ENCODE results near the gene LRP1B.

The LRP1B gene

DNA sequence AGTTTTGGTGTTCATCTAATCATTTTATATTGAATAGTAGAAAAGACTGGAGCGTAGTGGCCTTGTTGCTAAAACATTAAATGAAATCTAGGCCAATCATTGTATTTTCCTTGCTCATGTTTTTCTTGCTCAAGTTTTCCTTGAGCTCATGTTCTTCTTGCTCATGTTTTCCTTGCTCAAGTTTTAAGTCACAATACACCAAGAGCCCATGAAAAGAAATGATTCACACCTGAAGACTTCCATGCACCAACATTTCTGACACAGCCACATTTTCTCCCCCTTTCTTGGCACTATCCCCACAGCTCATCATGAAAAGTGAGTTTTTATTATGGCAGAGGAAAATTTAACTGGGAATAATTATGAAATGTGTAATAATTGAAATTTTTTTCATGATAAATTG, 92.0 kb downstream of the LRP1B start:
- Histone ChIP-seq H3K27ac (no peak overlapping the region), H3K9me3 (no peaks in the 10 kb centered on the region), H3K36me3 (no peaks in the 10 kb centered on the region), H3K27me3 (no peaks in the 10 kb centered on the region), H3K4me3 (ENCODE audit: low read depth in 1 of 2, low read length in 1 of 2) (no peak overlapping the region), H3K4me1 (ENCODE audit: control insufficient read depth in 1 of 2, insufficient read depth in 1 of 2, low read depth in 1 of 2, low read length in 1 of 2) (no peaks in the 10 kb centered on the region)
- TF ChIP-seq, protein P1, sequence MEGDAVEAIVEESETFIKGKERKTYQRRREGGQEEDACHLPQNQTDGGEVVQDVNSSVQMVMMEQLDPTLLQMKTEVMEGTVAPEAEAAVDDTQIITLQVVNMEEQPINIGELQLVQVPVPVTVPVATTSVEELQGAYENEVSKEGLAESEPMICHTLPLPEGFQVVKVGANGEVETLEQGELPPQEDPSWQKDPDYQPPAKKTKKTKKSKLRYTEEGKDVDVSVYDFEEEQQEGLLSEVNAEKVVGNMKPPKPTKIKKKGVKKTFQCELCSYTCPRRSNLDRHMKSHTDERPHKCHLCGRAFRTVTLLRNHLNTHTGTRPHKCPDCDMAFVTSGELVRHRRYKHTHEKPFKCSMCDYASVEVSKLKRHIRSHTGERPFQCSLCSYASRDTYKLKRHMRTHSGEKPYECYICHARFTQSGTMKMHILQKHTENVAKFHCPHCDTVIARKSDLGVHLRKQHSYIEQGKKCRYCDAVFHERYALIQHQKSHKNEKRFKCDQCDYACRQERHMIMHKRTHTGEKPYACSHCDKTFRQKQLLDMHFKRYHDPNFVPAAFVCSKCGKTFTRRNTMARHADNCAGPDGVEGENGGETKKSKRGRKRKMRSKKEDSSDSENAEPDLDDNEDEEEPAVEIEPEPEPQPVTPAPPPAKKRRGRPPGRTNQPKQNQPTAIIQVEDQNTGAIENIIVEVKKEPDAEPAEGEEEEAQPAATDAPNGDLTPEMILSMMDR (IDR thresholded peaks at IDR 0.05) = no peak

DNA sequence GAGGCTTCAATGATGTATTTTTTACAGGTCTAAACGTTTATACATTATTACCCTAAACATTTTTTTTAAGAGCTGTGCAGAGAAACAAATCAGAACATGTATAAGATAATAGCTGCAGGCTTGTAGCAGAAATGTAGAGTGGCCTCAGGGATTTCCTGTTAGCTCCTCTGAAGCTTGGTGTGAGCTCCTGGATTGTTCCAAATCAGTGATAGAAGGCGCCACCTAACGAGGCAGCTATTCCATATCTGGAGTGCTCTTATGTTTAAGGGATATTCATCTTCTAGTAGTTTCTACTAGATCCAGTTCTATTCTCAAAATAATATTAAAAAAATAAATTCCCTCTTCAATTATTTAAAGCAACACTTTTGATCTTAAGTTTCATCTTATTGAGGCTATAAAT, 93.1 kb downstream of the LRP1B start:
- H3K27ac ChIP-seq = no peak overlapping the region
- H3K36me3 ChIP-seq = no peaks in the 10 kb centered on the region
- no peaks in the 10 kb centered on the region for H3K9me3 ChIP-seq
- H3K4me1 ChIP-seq (ENCODE audit: control insufficient read depth in 1 of 2, insufficient read depth in 1 of 2, low read depth in 1 of 2, low read length in 1 of 2) = no peaks in the 10 kb centered on the region
- TF ChIP-seq, protein P1 (IDR thresholded peaks at IDR 0.05) = no peak
- no peaks in the 10 kb centered on the region for H3K27me3 ChIP-seq
- no peak overlapping the region for H3K4me3 ChIP-seq (ENCODE audit: low read depth in 1 of 2, low read length in 1 of 2)

DNA sequence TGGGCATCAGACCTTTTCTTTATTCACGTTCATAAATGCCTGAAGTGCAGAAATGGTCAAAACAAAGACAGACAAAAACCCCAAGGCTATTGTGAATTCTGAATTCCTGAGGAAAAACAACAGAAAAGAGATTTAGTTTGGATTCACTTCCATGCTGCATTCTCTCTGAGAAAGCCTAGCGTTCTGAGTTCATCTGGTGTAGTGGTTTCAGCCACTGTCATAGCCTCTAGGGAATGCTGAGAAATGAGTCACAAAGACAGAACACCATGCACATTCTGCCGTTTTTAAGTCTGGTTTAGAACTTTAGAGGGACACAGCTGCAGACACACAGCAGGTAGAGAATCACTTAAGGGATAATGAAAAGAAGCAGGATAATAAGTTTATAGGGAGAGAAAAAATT, 93.8 kb downstream of the LRP1B start:
- Histone ChIP-seq H3K36me3 (no peaks in the 10 kb centered on the region), H3K27me3 (no peaks in the 10 kb centered on the region), H3K4me1 (ENCODE audit: control insufficient read depth in 1 of 2, insufficient read depth in 1 of 2, low read depth in 1 of 2, low read length in 1 of 2) (no peaks in the 10 kb centered on the region), H3K9me3 (no peaks in the 10 kb centered on the region), H3K27ac (no peak overlapping the region), H3K4me3 (ENCODE audit: low read depth in 1 of 2, low read length in 1 of 2) (no peak overlapping the region)
- TF ChIP-seq, protein P1 (IDR thresholded peaks at IDR 0.05) = no peak

DNA sequence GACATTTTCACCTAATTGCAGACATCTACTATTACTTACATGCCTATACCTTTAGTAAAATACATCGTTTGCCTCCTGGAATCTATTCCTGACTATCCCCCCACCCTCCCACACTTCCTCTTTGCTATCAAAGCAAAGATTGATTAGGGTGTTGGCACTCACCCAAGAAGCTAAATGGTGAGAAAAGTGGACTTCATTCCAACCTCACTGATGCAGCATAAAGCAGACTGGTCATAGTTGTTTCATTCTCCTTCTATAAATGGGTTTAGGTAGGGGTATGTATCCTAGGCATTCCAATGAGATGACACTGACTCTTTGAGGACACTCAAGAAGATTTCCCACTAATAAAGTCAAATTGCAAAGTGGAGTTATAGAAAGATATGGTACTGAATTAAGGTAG, 97.4 kb downstream of the LRP1B start:
- Histone ChIP-seq H3K4me3 (ENCODE audit: low read depth in 1 of 2, low read length in 1 of 2) (no peak overlapping the region), H3K4me1 (ENCODE audit: control insufficient read depth in 1 of 2, insufficient read depth in 1 of 2, low read depth in 1 of 2, low read length in 1 of 2) (no peaks in the 10 kb centered on the region), H3K9me3 (no peaks in the 10 kb centered on the region), H3K36me3 (no peaks in the 10 kb centered on the region), H3K27me3 (no peaks in the 10 kb centered on the region), H3K27ac (no peak overlapping the region)
- TF ChIP-seq, protein P1 (IDR thresholded peaks at IDR 0.05) = no peak

DNA sequence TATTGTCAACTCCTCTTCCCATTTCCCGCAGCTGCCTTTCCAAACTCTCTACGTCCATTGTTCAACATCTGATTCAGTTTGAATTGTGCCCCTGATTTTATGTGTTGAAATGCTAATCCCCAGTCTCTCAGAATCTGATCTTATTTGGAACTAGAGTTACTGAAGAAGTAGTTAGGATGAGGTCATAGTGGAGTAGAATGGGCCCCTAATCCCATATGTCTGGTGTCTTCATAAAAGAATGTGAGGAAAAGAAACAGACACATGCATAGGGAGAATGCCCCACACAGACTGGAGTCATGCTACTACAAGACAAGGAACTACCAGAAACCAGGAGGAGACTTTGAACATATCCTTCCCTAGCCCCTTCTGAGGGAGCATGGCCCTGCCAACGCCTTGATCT, 99.2 kb downstream of the LRP1B start:
- Histone ChIP-seq H3K36me3 (no peaks in the 10 kb centered on the region), H3K27ac (no peak overlapping the region)
- TF ChIP-seq, protein P1 (IDR thresholded peaks at IDR 0.05) = no peak

DNA sequence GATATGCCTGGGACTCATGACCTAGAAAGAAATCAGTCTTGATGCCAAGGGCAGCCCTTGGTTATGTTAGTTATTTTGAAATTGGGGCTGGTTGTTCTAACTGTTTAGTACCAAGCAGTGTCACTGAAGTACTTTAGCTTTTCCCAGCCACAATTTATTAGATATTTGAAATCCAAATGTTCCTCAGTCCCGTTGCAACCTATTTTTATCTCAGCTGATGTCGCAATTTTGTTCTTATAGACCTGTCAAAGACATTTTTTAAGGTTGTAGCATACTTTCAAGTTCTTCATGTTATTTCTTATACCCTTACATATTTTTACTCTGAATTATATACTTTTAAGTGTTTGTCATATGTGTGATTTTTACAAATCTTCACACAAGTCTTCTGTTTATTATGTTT, 100.1 kb downstream of the LRP1B start:
- no peaks in the 10 kb centered on the region for H3K36me3 ChIP-seq
- TF ChIP-seq, protein P1 (IDR thresholded peaks at IDR 0.05) = no peak
- no peak overlapping the region for H3K4me3 ChIP-seq (ENCODE audit: low read depth in 1 of 2, low read length in 1 of 2)
- H3K9me3 ChIP-seq = no peaks in the 10 kb centered on the region
- no peak overlapping the region for H3K27ac ChIP-seq
- no peaks in the 10 kb centered on the region for H3K4me1 ChIP-seq (ENCODE audit: control insufficient read depth in 1 of 2, insufficient read depth in 1 of 2, low read depth in 1 of 2, low read length in 1 of 2)
- H3K27me3 ChIP-seq = no peaks in the 10 kb centered on the region

More for the DNA sequence above, 99.2 kb downstream of the LRP1B start:
- Histone ChIP-seq H3K9me3 (no peaks in the 10 kb centered on the region), H3K27me3 (no peaks in the 10 kb centered on the region), H3K4me1 (ENCODE audit: control insufficient read depth in 1 of 2, insufficient read depth in 1 of 2, low read depth in 1 of 2, low read length in 1 of 2) (no peaks in the 10 kb centered on the region), H3K4me3 (ENCODE audit: low read depth in 1 of 2, low read length in 1 of 2) (no peak overlapping the region)

Measured in neutrophil (primary cell).